Endothelial cell of umbilical vein (primary cell): Measurements from ENCODE around the gene ADGRD1. TPM values are rescaled to one million over a fixed set of nuclear protein-coding genes. Genes with fewer than 3 reads are reported as not detected.

ENCODE experiments used
- BruUV-seq: library from RNA; stranded (reverse); fragments of 400-500 nt; replicated peaks from 2 replicates; lab custom pipeline; 2021; lab: Mats Ljungman, UMichigan
- CTCF ChIA-PET: fragments of 300-600, 350-600 bp; sonication (Branson Sonifier 250); formaldehyde crosslinking; loops from one replicate; lab custom pipeline; 2021; ENCODE audit warnings: antibody characterized with exemption, inconsistent platforms; lab: Charles Lee
- POLR2A ChIA-PET: fragments of 300-600, 350-600 bp; sonication (Branson Sonifier 250); formaldehyde crosslinking; loops from one replicate; lab custom pipeline; 2021; ENCODE audit warnings: antibody characterized with exemption, inconsistent platforms; lab: Charles Lee
- DNase-seq: peaks from one replicate; pipeline ENCODE4 v3.0.0-alpha.2; 2011; ENCODE audit warnings: low read depth, low spot score
- FAIRE-seq: peaks from 2 replicates; lab custom pipeline; 2011; peaks lifted over from hg19 to GRCh38; lab: Jason Lieb, UNC
- H2AFZ ChIP-seq: 2 replicates; pipeline ENCODE4 v1.6.0; 2012; ENCODE audit warnings: low read depth, low read length, control low read depth, inconsistent platforms
- H3K27ac ChIP-seq: 2 replicates; pipeline ENCODE4 v1.5.1; 2011; ENCODE audit warnings: low read depth, mild to moderate bottlenecking, control low read depth, low read length, moderate library complexity; ENCODE audit not compliant: insufficient read depth
- H3K27me3 ChIP-seq, 2 experiments: 2 replicates each; pipeline versions ENCODE4 v1.6.0 to v1.6.1; 2011; ENCODE audit warnings: low read length in 2 of 2, mixed read lengths in 1 of 2; ENCODE audit not compliant: control insufficient read depth in 2 of 2, insufficient read depth in 2 of 2
- H3K36me3 ChIP-seq, 2 experiments: 2 replicates in 1 of 2; 3 replicates in 1 of 2; pipeline ENCODE4 v1.5.1; 2011; ENCODE audit warnings: low read length in 2 of 2, mild to moderate bottlenecking in 1 of 2, moderate library complexity in 1 of 2; ENCODE audit not compliant: control insufficient read depth in 2 of 2, insufficient read depth in 2 of 2; ENCODE audit errors: extremely low read depth in 1 of 2
- H3K4me1 ChIP-seq: 3 replicates; pipeline ENCODE4 v1.5.1; 2011; ENCODE audit warnings: mild to moderate bottlenecking, low read length; ENCODE audit not compliant: control insufficient read depth, insufficient read depth; ENCODE audit errors: extremely low read depth
- H3K4me2 ChIP-seq: 2 replicates; pipeline ENCODE4 v1.6.1; 2011; ENCODE audit warnings: low read length, control low read depth, mixed read lengths; ENCODE audit not compliant: insufficient read depth
- H3K4me3 ChIP-seq, 3 experiments: fragments of 200-600 bp in 1 of 3; sonication (generic), shearing (Covaris generic) in 1 of 3; replicated peaks in 1 of 3; 2 replicates each; pipeline ENCODE4 v1.5.1; 2011 to 2016; ENCODE audit warnings: control low read depth in 3 of 3, low read length in 3 of 3, mild to moderate bottlenecking in 2 of 3, inconsistent platforms in 1 of 3, low read depth in 1 of 3, moderate library complexity in 1 of 3; ENCODE audit not compliant: insufficient read depth in 1 of 3
- H3K79me2 ChIP-seq: 2 replicates; pipeline ENCODE4 v1.6.0; 2012; ENCODE audit warnings: low read length, inconsistent platforms; ENCODE audit not compliant: control insufficient read depth, insufficient read depth
- H3K9ac ChIP-seq: replicated peaks from 2 replicates; pipeline ENCODE3; 2011; ENCODE audit warnings: low read length, control low read depth; ENCODE audit not compliant: insufficient read depth; ENCODE audit errors: extremely low read depth
- H3K9me1 ChIP-seq: replicated peaks from 3 replicates; pipeline ENCODE4 v1.6.0; 2011; ENCODE audit warnings: mild to moderate bottlenecking, low read length; ENCODE audit not compliant: control insufficient read depth, insufficient read depth; ENCODE audit errors: extremely low read depth
- H3K9me3 ChIP-seq: replicated peaks from 2 replicates; pipeline ENCODE4 v1.5.1; 2012; ENCODE audit warnings: low read length, inconsistent platforms; ENCODE audit not compliant: control insufficient read depth, insufficient read depth
- H4K20me1 ChIP-seq: replicated peaks from 2 replicates; pipeline ENCODE3; 2011; ENCODE audit warnings: mild to moderate bottlenecking, low read length; ENCODE audit not compliant: control insufficient read depth, insufficient read depth; ENCODE audit errors: extremely low read depth
- CTCF ChIP-seq, 2 donors: IDR thresholded peaks; 1 replicate in 1 of 2; 2 replicates in 1 of 2; pipeline ENCODE4 v1.5.1; 2011; ENCODE audit warnings: low read length in 2 of 2, mild to moderate bottlenecking in 2 of 2, moderate library complexity in 2 of 2, control low read depth in 1 of 2, inconsistent platforms in 1 of 2, low read depth in 1 of 2; ENCODE audit not compliant: insufficient read depth in 1 of 2; ENCODE audit errors: extremely low read depth in 1 of 2
- FOS ChIP-seq: IDR thresholded peaks from 2 replicates; pipeline ENCODE4 v1.6.1; 2011; ENCODE audit warnings: mild to moderate bottlenecking, low read length, moderate library complexity, borderline replicate concordance; ENCODE audit not compliant: insufficient read depth
- GATA2 ChIP-seq: IDR thresholded peaks from 2 replicates; pipeline ENCODE4 v1.7.0; 2011; ENCODE audit warnings: low read depth, mild to moderate bottlenecking, moderate library complexity, mixed read lengths, low read length; ENCODE audit not compliant: insufficient read length, insufficient read depth
- MAX ChIP-seq: IDR thresholded peaks from 2 replicates; pipeline ENCODE4 v1.6.1; 2011; ENCODE audit not compliant: insufficient read depth, insufficient read length
- POLR2A ChIP-seq: IDR thresholded peaks from 2 replicates; pipeline ENCODE4 v1.6.1; 2012; ENCODE audit warnings: low read depth, mild to moderate bottlenecking, control low read depth, low read length
- POLR2AphosphoS5 ChIP-seq: IDR thresholded peaks from 2 replicates; pipeline ENCODE4 v1.6.1; 2012; ENCODE audit warnings: low read depth, mild to moderate bottlenecking, control low read depth, low read length, moderate library complexity; ENCODE audit not compliant: insufficient read depth
- dilution Hi-C: fragments of 300-500 bp; cut with MboI; formaldehyde crosslinking; loops from one replicate; pipeline ENCODE4 v1.15.0; 2019; ENCODE audit warnings: low sequenced_read_pairs; ENCODE audit not compliant: extremely low pct_ligation_motif_present
- intact Hi-C: fragments of 100-400 bp; cut with micrococcal nuclease; formaldehyde crosslinking; loops from one replicate; pipeline ENCODE4 v1.10.0; 2022
- polyA plus RNA-seq, 4 experiments: library from polyadenylated mRNA; depleted of rRNA in 3 of 4; stranded (reverse) in 3 of 4; unstranded in 1 of 4; fragments of >200 nt; gene quantifications; 2 replicates each; pipeline versions ENCODE4 v1.2.1 to v1.2.3, GENCODE V29; 2011 to 2012; ENCODE audit warnings: missing spikeins in 1 of 4
- total RNA-seq: library from RNA; stranded (reverse); gene quantifications from 2 replicates; pipeline ENCODE4 v1.2.3, GENCODE V29; 2021

The ADGRD1 gene
- total and polyA plus RNA-seq, 2 donors (not counting 3 experiments of a cell fraction or from before 2014, with no cell fraction given): 0.07 TPM; not detected in 1

DNA sequence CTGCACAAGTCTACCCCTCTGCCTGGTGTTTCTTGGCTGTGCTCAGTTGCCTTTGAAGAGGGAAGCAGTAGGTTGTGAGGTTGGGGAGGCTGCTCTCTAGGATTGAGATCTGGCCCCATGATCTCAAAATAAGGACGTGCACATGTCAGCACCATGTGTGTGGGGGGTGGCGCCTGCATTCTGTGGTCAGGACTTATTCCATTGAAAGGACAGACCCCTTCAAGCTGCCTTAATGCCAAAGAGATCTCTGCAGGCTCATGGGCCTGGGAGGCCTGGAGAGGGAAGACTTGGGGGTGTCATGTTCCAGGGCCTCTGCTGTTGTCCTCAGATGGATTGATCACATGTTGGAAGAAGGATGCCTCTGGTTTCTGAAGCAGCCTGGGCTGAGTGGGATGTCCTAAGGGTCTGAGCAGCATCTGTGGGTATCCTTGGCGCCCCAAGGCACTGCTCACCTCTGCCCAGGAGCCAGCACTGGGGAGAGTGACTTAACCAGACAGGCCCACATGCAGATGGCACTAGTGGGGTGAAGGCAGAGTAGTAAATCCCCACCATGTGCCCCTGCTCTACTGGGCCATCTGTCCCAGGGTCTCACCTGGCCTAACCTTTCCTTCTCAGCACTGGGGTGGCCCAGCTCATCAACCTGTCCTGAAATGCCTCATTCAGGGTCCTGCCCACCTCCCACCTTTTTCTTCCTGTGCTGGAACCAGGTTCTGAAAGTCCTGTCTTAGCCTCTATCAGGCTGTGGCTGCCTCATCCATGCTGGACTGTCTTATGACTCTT, 118.9 kb downstream of the ADGRD1 start:
- H3K9ac ChIP-seq: no peak overlapping the region
- no TSS peak for BruUV-seq
- H3K9me3 ChIP-seq: no peaks in the 10 kb centered on the region
- DNase-seq (no peak), FAIRE-seq (no peak)
- H3K27ac ChIP-seq: no peak overlapping the region
- TF ChIP-seq GATA2 (no peak), CTCF (IDR thresholded peaks at IDR 0.05; ENCODE audit: extremely low read depth in 1 of 2, insufficient read depth in 1 of 2, low read depth in 1 of 2, low read length in 2 of 2) (no peak), POLR2AphosphoS5 (no peak), POLR2A (no peak), FOS (no peak), MAX (no peak)
- ChIA-PET CTCF (no interaction called here), POLR2A (no interaction called here)
- no peaks in the 10 kb centered on the region for H3K79me2 ChIP-seq
- H4K20me1 ChIP-seq: no peaks in the 10 kb centered on the region
- no peaks in the 10 kb centered on the region for H3K27me3 ChIP-seq
- intact Hi-C loops (no loop called here), dilution Hi-C loops (no loop called here)
- no peaks in the 10 kb centered on the region for H3K4me1 ChIP-seq
- no peaks in the 10 kb centered on the region for H3K36me3 ChIP-seq
- no peaks in the 10 kb centered on the region for H3K9me1 ChIP-seq
- no peak overlapping the region for H3K4me2 ChIP-seq
- H2AFZ ChIP-seq: no peak overlapping the region
- no peak overlapping the region for H3K4me3 ChIP-seq
